Smooth muscle cell (in vitro differentiated cells): Measurements from ENCODE around the gene HOXD9. TPM values are rescaled to one million over a fixed set of nuclear protein-coding genes. Genes with fewer than 3 reads are reported as not detected.

ENCODE experiments used
- DNase-seq: peaks from one replicate; lab custom pipeline; 2025; ENCODE audit not compliant: unreplicated experiment; lab: John Stamatoyannopoulos, UW
- H2AFZ ChIP-seq: fragments of 200-600 bp; sonication (generic); 2 replicates; pipeline ENCODE4 v1.6.0; 2016; ENCODE audit warnings: antibody characterized with exemption, low read depth, mild to moderate bottlenecking
- H3F3A ChIP-seq: fragments of 200-600 bp; sonication (generic); 2 replicates; pipeline ENCODE4 v1.6.0; 2017; ENCODE audit warnings: antibody characterized with exemption, low read depth
- H3K27ac ChIP-seq: fragments of 200-600 bp; sonication (generic); 2 replicates; pipeline ENCODE4 v1.5.1; 2016; ENCODE audit warnings: low read depth, mild to moderate bottlenecking
- H3K27me3 ChIP-seq: fragments of 200-600 bp; sonication (generic); 2 replicates; pipeline ENCODE4 v1.6.1; 2016; ENCODE audit warnings: low read depth, mild to moderate bottlenecking
- H3K36me3 ChIP-seq: fragments of 200-600 bp; sonication (generic); 2 replicates; pipeline ENCODE4 v1.5.1; 2016; ENCODE audit warnings: low read depth
- H3K4me1 ChIP-seq: fragments of 200-600 bp; sonication (generic); 2 replicates; pipeline ENCODE4 v1.5.1; 2016; ENCODE audit warnings: low read depth
- H3K4me2 ChIP-seq: fragments of 200-600 bp; sonication (generic); 2 replicates; pipeline ENCODE4 v1.6.0; 2016; ENCODE audit warnings: mild to moderate bottlenecking
- H3K4me3 ChIP-seq: fragments of 200-600 bp; sonication (generic); 2 replicates; pipeline ENCODE4 v1.5.1; 2016; ENCODE audit warnings: mild to moderate bottlenecking
- H3K79me2 ChIP-seq: fragments of 200-600 bp; sonication (generic); 2 replicates; pipeline ENCODE4 v1.6.0; 2016; ENCODE audit warnings: low read depth, mild to moderate bottlenecking
- H3K9ac ChIP-seq: fragments of 200-600 bp; sonication (generic); 2 replicates; pipeline ENCODE4 v1.6.0; 2016; ENCODE audit warnings: low read depth
- H3K9me3 ChIP-seq: fragments of 200-600 bp; sonication (generic); replicated peaks from 2 replicates; pipeline ENCODE4 v1.5.1; 2016; ENCODE audit warnings: low read depth
- H4K20me1 ChIP-seq: fragments of 200-600 bp; sonication (generic); 2 replicates; pipeline ENCODE4 v1.6.0; 2016; ENCODE audit warnings: low read depth
- WGBS: methylation state at CpG from one replicate; pipeline ENCODE4 v1.1.7; 2016; ENCODE audit warnings: low lambda C conversion rate; 5-methylcytosine and 5-hydroxymethylcytosine counted together
- polyA plus RNA-seq: library from polyadenylated mRNA; unstranded; fragments of >200 nt; fragmentation: Nextera tagmentation; extraction: Ambion mirVana; gene quantifications from 2 replicates; pipeline ENCODE4 v1.2.1, GENCODE V29; 2016
- total RNA-seq: library from RNA; depleted of rRNA; stranded (reverse); fragments of >200 nt; gene quantifications from 2 replicates; pipeline ENCODE4 v1.2.3, GENCODE V29; 2014
- TF ChIP-seq, protein P1 (sequence below): fragments of 200-600 bp; sonication (generic); IDR thresholded peaks from 2 replicates; pipeline ENCODE4 v1.5.1; 2017; ENCODE audit warnings: borderline replicate concordance, mild to moderate bottlenecking, antibody characterized with exemption; ENCODE audit not compliant: insufficient read depth, poor library complexity, severe bottlenecking

The HOXD9 gene
- total and polyA plus RNA-seq, 2 experiments from 2014 or later: 0.49 to 2.2 TPM

DNA sequence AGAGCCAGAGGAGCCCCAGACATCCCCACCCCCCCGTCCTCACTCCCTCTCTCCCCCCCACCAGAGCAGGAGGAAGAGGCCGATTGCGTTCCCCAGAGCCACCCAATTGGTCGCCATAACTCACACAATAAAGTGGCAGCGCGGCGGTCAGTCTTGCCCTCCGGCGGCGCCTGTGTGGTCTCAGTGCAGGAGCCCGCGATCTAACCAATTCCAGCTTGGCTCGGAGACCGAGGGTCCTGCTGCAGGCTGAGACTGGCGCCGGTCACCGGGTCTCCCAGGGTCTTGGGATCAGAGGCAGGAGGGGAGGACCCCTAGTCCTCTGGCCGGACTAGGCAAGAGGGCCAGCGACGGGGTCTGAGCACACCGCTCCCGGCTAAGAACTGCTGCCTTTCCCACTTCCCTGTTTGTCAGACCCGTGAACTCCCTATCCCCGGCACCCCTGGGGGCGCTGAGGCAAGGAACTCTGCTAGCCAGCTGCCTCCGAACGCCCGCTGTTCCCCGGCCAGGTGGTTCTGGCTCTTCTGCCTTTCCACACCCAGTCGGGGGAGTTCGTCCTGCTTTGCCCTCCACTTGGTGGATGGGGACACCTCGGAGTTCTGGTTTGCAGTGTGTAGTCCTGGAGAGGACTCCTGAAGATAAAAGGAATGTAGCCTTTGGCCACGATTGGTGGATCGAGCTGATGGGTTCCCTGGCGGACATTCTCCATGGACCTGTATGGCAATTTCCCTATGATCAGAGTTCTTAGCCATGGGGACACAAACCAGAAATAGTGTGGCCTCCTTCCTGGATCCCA is 24.0 kb upstream of the HOXD9 start:
- TF ChIP-seq, protein P1, sequence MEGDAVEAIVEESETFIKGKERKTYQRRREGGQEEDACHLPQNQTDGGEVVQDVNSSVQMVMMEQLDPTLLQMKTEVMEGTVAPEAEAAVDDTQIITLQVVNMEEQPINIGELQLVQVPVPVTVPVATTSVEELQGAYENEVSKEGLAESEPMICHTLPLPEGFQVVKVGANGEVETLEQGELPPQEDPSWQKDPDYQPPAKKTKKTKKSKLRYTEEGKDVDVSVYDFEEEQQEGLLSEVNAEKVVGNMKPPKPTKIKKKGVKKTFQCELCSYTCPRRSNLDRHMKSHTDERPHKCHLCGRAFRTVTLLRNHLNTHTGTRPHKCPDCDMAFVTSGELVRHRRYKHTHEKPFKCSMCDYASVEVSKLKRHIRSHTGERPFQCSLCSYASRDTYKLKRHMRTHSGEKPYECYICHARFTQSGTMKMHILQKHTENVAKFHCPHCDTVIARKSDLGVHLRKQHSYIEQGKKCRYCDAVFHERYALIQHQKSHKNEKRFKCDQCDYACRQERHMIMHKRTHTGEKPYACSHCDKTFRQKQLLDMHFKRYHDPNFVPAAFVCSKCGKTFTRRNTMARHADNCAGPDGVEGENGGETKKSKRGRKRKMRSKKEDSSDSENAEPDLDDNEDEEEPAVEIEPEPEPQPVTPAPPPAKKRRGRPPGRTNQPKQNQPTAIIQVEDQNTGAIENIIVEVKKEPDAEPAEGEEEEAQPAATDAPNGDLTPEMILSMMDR: no peak
- Histone ChIP-seq H3K9me3 (no peaks in the 10 kb centered on the region), H2AFZ (peak overlapping the region; percentile 89), H3K4me2 (peak overlapping the region; percentile 96), H3K27ac (no peak overlapping the region), H3K4me3 (peak overlapping the region; percentile 58), H3K79me2 (no peaks in the 10 kb centered on the region), H3F3A (peaks cover 3% of the 10 kb centered on the region), H3K36me3 (no peaks in the 10 kb centered on the region), H3K4me1 (no peaks in the 10 kb centered on the region), H3K27me3 (peaks cover 99% of the 10 kb centered on the region), H4K20me1 (no peaks in the 10 kb centered on the region), H3K9ac (no peak overlapping the region)
- no peak for DNase-seq
- 4% methylated on average over 35 of the region's 35 CpGs for WGBS

DNA sequence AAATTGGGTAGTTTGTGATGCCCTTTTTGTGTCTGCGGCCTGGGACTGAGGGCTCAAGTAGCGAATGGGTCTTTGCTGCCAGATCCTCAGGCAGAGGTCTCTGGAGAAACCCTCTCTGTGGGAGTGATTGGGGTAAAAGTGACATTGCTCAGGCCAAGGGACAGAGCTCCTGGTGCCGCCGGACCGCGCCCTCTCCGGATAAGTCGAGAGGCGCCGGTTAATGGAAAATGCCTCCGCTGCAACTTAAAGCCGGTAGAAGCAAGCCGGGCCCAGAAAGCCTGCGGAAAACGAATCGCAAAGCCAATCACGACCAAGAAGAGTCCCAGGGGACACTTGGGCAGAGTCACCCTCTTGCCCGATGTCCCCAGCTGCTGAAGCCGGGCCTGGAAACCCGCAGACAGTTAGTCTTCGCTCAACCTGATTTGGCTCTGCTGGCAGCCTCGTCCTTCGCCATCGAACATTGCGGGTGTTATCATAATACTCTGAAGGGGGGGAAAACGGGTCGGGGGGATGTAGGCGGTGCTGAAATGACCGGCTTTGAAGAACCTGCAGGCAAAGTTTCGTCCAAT is 23.3 kb upstream of the HOXD9 start:
- peaks cover 96% of the 10 kb centered on the region for H3K27me3 ChIP-seq
- no peaks in the 10 kb centered on the region for H3K79me2 ChIP-seq
- no peak overlapping the region for H3K27ac ChIP-seq
- no peaks in the 10 kb centered on the region for H3K36me3 ChIP-seq
- no peak for DNase-seq
- peak overlapping the region; percentile 31 for H2AFZ ChIP-seq
- H3K4me3 ChIP-seq: peak overlapping the region; percentile 58
- H3K9me3 ChIP-seq: no peaks in the 10 kb centered on the region
- TF ChIP-seq, protein P1: no peak
- H4K20me1 ChIP-seq: no peaks in the 10 kb centered on the region
- no peak overlapping the region for H3K9ac ChIP-seq
- no peaks in the 10 kb centered on the region for H3K4me1 ChIP-seq
- peak overlapping the region; percentile 96 for H3K4me2 ChIP-seq
- WGBS: 10% methylated on average over 30 of the region's 30 CpGs
- H3F3A ChIP-seq: peaks cover 3% of the 10 kb centered on the region

DNA sequence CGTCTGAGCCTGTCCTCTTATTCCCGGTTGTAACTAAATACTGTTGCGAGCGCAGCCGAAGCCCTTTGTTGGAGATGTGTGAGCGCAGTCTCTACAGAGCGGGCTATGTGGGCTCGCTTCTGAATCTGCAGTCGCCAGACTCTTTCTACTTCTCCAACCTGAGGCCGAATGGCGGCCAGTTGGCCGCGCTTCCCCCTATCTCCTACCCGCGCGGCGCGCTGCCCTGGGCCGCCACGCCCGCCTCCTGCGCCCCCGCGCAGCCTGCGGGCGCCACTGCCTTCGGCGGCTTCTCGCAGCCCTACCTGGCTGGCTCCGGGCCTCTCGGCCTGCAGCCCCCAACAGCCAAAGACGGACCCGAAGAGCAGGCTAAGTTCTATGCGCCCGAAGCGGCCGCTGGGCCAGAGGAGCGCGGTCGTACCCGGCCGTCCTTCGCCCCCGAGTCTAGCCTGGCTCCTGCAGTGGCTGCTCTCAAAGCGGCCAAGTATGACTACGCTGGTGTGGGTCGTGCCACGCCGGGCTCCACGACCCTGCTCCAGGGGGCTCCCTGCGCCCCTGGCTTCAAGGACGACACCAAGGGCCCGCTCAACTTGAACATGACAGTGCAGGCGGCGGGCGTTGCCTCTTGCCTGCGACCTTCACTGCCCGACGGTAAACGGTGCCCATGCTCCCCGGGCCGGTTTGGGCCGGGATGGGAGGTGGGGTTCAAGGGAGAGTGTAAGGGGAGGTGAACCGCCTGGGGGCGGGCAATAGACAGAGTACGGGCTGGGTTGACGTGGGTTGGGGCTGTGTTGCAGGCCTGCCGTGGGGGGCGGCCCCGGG is 22.6 kb upstream of the HOXD9 start, which contains the start of gene HOXD12:
Gene HOXD12, plus strand, starts transcription at position 68 of the 819 bp plus-strand sequence. Its CDS starts 7 bp downstream, at position 75.
- Histone ChIP-seq H3K36me3 (no peaks in the 10 kb centered on the region), H4K20me1 (no peaks in the 10 kb centered on the region), H3K4me1 (no peaks in the 10 kb centered on the region), H3K4me3 (peak within 1 kb of the TSS; percentile 58), H3K4me2 (peak within 1 kb of the TSS; percentile 96), H3F3A (peaks cover 3% of the 10 kb centered on the region), H3K79me2 (no peaks in the 10 kb centered on the region), H3K27me3 (peaks cover 96% of the 10 kb centered on the region), H2AFZ (peak within 1 kb of the TSS; percentile 89), H3K9me3 (no peaks in the 10 kb centered on the region), H3K9ac (no peak within 1 kb of the TSS), H3K27ac (no peak within 1 kb of the TSS)
- no peak for DNase-seq
- 8% methylated on average over 67 of the region's 70 CpGs for WGBS
- TF ChIP-seq, protein P1: no peak
